Endometrium (tissue), 2 donors: ENCODE data around the gene ASGR1.

Experiments
- FAIRE-seq: peaks from 2 replicates; lab custom pipeline; 2012; peaks lifted over from hg19 to GRCh38; lab: Jason Lieb, UNC
- donor health status: control.
- donor health status: control.

Gene ASGR1

GRCh38 chr17:7179317-7180254, at the start of gene ASGR1:
TSS of gene ASGR1 (minus strand) at chr17:7179370. CDS start at chr17:7178563, 807 bp downstream.
- FAIRE-seq: no peak

GRCh38 chr17:7228920-7229319, 49.8 kb upstream of the ASGR1 start:
- no peak for FAIRE-seq

GRCh38 chr17:7226721-7227710, 47.8 kb upstream of the ASGR1 start:
- FAIRE-seq: no peak

- no peak for FAIRE-seq
Observed at GRCh38 chr17:7225711-7226331, 46.7 kb upstream of the ASGR1 start.

- FAIRE-seq: no peak
Observed at GRCh38 chr17:7224661-7225111, 45.5 kb upstream of the ASGR1 start.

- no peak for FAIRE-seq
Observed at GRCh38 chr17:7224110-7224509, 44.9 kb upstream of the ASGR1 start.

- no peak for FAIRE-seq
Observed at GRCh38 chr17:7223375-7223774, 44.2 kb upstream of the ASGR1 start.

- no peak for FAIRE-seq
Observed at GRCh38 chr17:7222972-7223292, 43.8 kb upstream of the ASGR1 start.

- no peak for FAIRE-seq
Observed at GRCh38 chr17:7222093-7222971, 43.2 kb upstream of the ASGR1 start.

GRCh38 chr17:7221278-7222092, 42.3 kb upstream of the ASGR1 start:
- FAIRE-seq: no peak

- no peak for FAIRE-seq
Observed at GRCh38 chr17:7220593-7221277, 41.6 kb upstream of the ASGR1 start.

GRCh38 chr17:7219812-7220592, 40.8 kb upstream of the ASGR1 start, which contains the start of the genes ACADVL and DLG4:
TSS of gene ACADVL (plus strand) at chr17:7219938. CDS start at chr17:7219985, 47 bp downstream.
TSS of gene DLG4 (minus strand) at chr17:7219836.
- FAIRE-seq: peak; percentile 33

GRCh38 chr17:7219229-7219811, 40.1 kb upstream of the ASGR1 start:
- no peak for FAIRE-seq

GRCh38 chr17:7218758-7219157, 39.6 kb upstream of the ASGR1 start:
- no peak for FAIRE-seq

GRCh38 chr17:7218166-7218565, 39.0 kb upstream of the ASGR1 start:
- FAIRE-seq: no peak

GRCh38 chr17:7217113-7217987, 38.2 kb upstream of the ASGR1 start:
- no peak for FAIRE-seq
